Left ventricle myocardium inferior (tissue), 1 donor: ENCODE results near the gene NSUN3. TPM values are rescaled to one million over a fixed set of nuclear protein-coding genes. Genes with fewer than 3 reads are reported as not detected.

Experiments used
- DNase-seq: peaks from one replicate; pipeline ENCODE4 v3.0.0-alpha.2; 2020
- H3K27ac ChIP-seq: fragments of 200-600 bp; replicated peaks from 2 replicates; pipeline ENCODE4 v1.8.0; 2021
- H3K27me3 ChIP-seq: fragments of 200-600 bp; 2 replicates; pipeline ENCODE4 v1.8.0; 2021; ENCODE audit warnings: low read depth
- H3K36me3 ChIP-seq: fragments of 200-600 bp; 2 replicates; pipeline ENCODE4 v1.8.0; 2021
- H3K4me1 ChIP-seq: fragments of 200-600 bp; 2 replicates; pipeline ENCODE4 v1.8.0; 2021
- H3K4me3 ChIP-seq: fragments of 200-600 bp; 2 replicates; pipeline ENCODE4 v1.8.0; 2021; ENCODE audit warnings: mild to moderate bottlenecking, moderate library complexity
- H3K9me3 ChIP-seq: fragments of 200-600 bp; replicated peaks from 2 replicates; pipeline ENCODE4 v1.8.0; 2021
- intact Hi-C: fragments of 100-400 bp; cut with micrococcal nuclease; formaldehyde crosslinking; loops from one replicate; pipeline ENCODE4 v1.11.0; 2022
- total RNA-seq: library from RNA; stranded (reverse); fragmentation: NEBNext Ultra II Directional; extraction: Animal tissue kit (Norgen Biotek cat#: 25700); gene quantifications from one replicate; pipeline ENCODE4 v1.2.1, GENCODE V29; 2021
- TF ChIP-seq, protein P1 (sequence below): fragments of 200-600 bp; IDR thresholded peaks from 2 replicates; pipeline ENCODE4 v1.8.0; 2021; ENCODE audit warnings: antibody characterized with exemption, mild to moderate bottlenecking, borderline replicate concordance
- donor health status: DM: no; HTN: yes; CAD: no; lungs with severe emphysema.

The NSUN3 gene
- total RNA-seq, 1 donor from 2014 or later: 5.9 TPM

DNA sequence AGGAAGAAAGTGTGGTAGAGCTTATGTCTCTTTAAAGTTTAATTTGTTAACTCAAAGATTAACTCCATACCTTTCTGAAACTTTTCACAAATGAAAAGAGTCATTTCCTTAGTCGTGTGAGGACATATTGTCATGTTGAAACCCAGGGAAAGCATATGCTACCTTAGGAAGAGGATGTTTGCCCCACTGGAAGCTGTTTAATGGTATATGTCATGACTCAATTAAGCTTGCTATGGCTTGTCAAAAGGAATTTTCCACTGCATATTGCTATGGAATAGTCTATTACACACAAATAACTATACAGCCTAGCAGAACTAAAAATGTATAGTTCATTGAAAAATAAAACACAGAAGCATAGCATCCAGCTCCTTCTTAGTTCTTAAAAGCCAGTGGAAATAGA is 69.9 kb downstream of the NSUN3 start:
- intact Hi-C loops: no loop called here

GRCh38 chr3:94136133-94136532 is 73.3 kb downstream of the NSUN3 start:
- intact Hi-C loops: no loop called here
- TF ChIP-seq, protein P1, sequence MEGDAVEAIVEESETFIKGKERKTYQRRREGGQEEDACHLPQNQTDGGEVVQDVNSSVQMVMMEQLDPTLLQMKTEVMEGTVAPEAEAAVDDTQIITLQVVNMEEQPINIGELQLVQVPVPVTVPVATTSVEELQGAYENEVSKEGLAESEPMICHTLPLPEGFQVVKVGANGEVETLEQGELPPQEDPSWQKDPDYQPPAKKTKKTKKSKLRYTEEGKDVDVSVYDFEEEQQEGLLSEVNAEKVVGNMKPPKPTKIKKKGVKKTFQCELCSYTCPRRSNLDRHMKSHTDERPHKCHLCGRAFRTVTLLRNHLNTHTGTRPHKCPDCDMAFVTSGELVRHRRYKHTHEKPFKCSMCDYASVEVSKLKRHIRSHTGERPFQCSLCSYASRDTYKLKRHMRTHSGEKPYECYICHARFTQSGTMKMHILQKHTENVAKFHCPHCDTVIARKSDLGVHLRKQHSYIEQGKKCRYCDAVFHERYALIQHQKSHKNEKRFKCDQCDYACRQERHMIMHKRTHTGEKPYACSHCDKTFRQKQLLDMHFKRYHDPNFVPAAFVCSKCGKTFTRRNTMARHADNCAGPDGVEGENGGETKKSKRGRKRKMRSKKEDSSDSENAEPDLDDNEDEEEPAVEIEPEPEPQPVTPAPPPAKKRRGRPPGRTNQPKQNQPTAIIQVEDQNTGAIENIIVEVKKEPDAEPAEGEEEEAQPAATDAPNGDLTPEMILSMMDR: no peak
- H3K27ac ChIP-seq: no peak overlapping the region
- H3K36me3 ChIP-seq: no peaks in the 10 kb centered on the region
- H3K27me3 ChIP-seq: no peaks in the 10 kb centered on the region
- peaks cover under 1% of the 10 kb centered on the region for H3K4me1 ChIP-seq
- H3K4me3 ChIP-seq: no peak overlapping the region
- H3K9me3 ChIP-seq: no peaks in the 10 kb centered on the region
- no peak for DNase-seq

More for the DNA sequence above, 69.9 kb downstream of the NSUN3 start:
- Histone ChIP-seq H3K9me3 (no peaks in the 10 kb centered on the region), H3K27me3 (no peaks in the 10 kb centered on the region), H3K4me3 (no peak overlapping the region), H3K36me3 (peaks cover 8% of the 10 kb centered on the region), H3K4me1 (peaks cover 9% of the 10 kb centered on the region), H3K27ac (no peak overlapping the region)
- TF ChIP-seq, protein P1: no peak
- no peak for DNase-seq

DNA sequence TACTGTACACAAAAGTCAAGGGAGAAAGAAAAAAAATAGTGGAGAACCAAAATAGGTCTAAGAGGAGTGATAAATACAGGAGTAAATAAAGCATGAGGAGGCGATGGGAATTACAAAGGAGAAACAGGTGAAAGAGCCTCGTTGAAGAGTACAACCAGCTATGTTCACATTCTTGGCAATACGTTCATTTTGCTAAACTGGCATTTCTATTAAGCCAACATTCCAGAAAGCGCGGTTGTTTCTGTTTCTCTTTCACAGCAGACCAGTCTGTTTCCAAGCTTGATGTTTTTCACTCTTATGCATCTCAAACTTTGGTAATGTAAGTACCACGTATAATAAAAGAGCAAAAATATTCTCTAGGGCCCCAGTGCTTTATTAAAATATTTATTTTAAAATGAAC is 74.5 kb downstream of the NSUN3 start:
- H3K4me1 ChIP-seq: no peaks in the 10 kb centered on the region
- TF ChIP-seq, protein P1: no peak
- H3K9me3 ChIP-seq: no peaks in the 10 kb centered on the region
- no peaks in the 10 kb centered on the region for H3K27me3 ChIP-seq
- no peak overlapping the region for H3K27ac ChIP-seq
- intact Hi-C loops: no loop called here
- no peak overlapping the region for H3K4me3 ChIP-seq
- no peaks in the 10 kb centered on the region for H3K36me3 ChIP-seq
- DNase-seq: no peak

DNA sequence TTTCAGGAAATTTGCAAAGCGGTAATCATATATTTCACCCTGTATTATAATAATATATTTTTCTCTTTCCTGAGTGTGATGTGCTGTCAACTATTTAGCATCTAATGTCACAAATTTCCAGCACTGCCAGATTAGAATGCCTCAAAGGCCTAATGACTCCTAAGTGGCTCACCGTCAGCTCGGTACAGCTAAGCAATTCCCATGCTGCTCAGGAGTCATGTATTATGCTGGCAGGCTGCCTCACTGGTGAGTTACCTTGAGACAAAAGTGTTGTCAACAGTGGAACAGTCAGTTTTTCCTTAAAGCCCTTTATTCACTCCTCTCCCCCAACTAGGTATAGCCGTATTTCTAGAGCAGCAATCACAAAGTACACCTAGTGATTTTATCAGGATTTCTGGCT is 83.6 kb downstream of the NSUN3 start:
- no peak overlapping the region for H3K27ac ChIP-seq
- no peaks in the 10 kb centered on the region for H3K36me3 ChIP-seq
- H3K4me1 ChIP-seq: no peaks in the 10 kb centered on the region
- peaks cover 1% of the 10 kb centered on the region for H3K27me3 ChIP-seq
- DNase-seq: no peak
- no peak overlapping the region for H3K4me3 ChIP-seq
- H3K9me3 ChIP-seq: no peaks in the 10 kb centered on the region
- intact Hi-C loops: no loop called here
- TF ChIP-seq, protein P1: no peak

- DNase-seq: no peak
- Histone ChIP-seq H3K27me3 (peaks cover 7% of the 10 kb centered on the region), H3K36me3 (no peaks in the 10 kb centered on the region), H3K9me3 (no peaks in the 10 kb centered on the region), H3K4me3 (no peak overlapping the region), H3K27ac (no peak overlapping the region), H3K4me1 (no peaks in the 10 kb centered on the region)
- intact Hi-C loops: no loop called here
- TF ChIP-seq, protein P1: no peak
These were observed 84.2 kb downstream of the NSUN3 start for GRCh38 chr3:94147012-94147411.

DNA sequence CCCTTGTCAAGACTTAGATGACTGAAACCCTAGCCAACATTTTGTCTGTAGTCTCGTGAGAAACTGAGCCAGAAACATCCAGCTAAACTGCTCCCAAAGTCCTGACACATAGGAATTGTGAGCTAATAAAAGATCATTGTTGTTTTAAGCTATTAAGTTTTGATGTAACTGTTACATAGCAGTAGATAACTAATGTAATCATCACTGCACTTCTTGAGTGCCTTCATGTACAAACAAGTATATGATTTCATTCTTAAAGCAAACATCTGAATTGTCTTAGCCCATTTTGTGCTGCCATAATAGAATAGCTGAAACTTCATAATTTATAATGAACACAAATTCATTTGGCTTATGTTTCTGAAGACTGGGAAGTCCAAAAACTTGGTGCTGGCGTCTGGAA is 87.3 kb downstream of the NSUN3 start:
- intact Hi-C loops: no loop called here
- H3K27me3 ChIP-seq: peaks cover 8% of the 10 kb centered on the region
- DNase-seq: no peak
- H3K36me3 ChIP-seq: no peaks in the 10 kb centered on the region
- H3K4me1 ChIP-seq: no peaks in the 10 kb centered on the region
- H3K4me3 ChIP-seq: no peak overlapping the region
- no peaks in the 10 kb centered on the region for H3K9me3 ChIP-seq
- TF ChIP-seq, protein P1: no peak
- no peak overlapping the region for H3K27ac ChIP-seq
